ENCODE data around the gene RRAS2. TPM values are rescaled to one million over a fixed set of nuclear protein-coding genes. Genes with fewer than 3 reads are reported as not detected.

Gene RRAS2
- total RNA-seq, 1 donor from 2014 or later: 45.3 TPM

DNA sequence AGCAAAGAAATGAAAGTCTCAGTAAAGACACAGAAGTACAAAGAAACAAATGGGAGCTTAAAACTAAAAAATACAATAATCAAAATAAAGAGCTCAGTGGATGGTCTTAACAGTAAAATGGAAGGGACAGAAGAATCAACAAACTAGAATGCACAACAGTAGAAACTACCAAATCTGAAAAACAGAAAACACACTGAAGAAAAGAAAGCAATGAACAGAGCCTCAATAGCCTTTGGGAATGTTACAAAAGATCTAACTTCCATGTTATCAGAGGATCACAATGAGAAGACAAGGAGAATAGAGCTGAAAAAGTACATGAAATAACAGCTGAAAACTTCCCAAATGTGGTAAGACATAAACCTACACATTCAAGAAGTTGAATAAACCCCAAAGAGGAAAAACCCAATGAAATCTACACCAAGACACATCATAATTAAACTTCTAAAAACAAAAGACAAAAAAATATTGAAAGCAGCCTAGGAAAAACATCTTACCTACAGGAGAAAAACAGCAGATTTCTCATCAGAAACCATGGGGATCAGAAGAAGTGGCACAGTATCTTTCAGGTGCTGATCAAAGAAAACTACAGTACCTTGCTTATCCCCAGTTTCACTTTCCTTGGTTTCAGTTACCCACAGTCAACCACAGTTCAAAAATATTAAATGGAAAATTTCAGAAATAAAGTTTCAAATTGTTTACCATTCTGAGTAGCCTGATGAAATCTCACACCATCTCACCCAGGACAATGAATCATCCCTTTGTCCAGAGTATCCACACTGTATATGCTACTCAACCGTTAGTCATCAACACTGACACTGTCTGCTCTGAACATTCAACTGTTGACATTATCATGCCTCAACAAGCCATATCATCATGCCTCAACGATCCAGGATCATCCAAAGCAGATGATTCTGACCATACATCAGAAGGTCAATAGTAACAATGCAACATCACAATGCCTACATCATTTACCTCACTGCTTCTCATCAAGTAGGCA is 22.2 kb downstream of the RRAS2 start:
- intact Hi-C loops (cut with micrococcal nuclease): no loop called here
- H3K27ac ChIP-seq (replicated peaks): no peak overlapping the region

DNA sequence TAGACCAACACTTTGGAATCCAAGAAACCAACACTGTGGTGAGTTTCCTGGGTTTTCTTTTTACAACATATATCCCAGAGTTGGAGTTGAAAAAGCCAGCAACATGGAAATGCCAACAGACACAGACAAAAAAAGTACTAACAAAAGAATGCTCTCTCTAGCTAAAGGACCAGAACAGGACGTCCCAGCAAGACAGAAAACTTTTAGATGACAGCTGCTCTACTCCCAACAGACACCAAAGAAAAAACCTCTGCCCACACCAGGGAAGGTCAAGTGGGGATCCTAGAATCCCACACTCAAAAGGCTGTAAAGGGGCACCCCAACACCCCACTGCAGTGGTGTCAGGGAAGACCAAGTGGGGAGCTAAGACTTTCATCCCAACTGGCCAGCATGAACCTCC is 23.3 kb downstream of the RRAS2 start:
- Histone ChIP-seq H3K9me3 (replicated peaks) (peaks cover 15% of the 10 kb centered on the region), H3K27ac (replicated peaks) (peak overlapping the region; percentile 28)
- intact Hi-C loops (cut with micrococcal nuclease): no loop called here

More for the DNA sequence above, 22.2 kb downstream of the RRAS2 start:
- Histone ChIP-seq H3K9me3 (replicated peaks) (peaks cover 15% of the 10 kb centered on the region), H3K27me3 (ENCODE audit: low read depth) (no peaks in the 10 kb centered on the region), H3K4me1 (peaks cover 13% of the 10 kb centered on the region), H3K4me3 (no peak overlapping the region), H3K36me3 (no peaks in the 10 kb centered on the region)
- no peak for TF ChIP-seq CTCF (IDR thresholded peaks at IDR 0.05; ENCODE audit: borderline replicate concordance)
- no peak for DNase-seq

DNA sequence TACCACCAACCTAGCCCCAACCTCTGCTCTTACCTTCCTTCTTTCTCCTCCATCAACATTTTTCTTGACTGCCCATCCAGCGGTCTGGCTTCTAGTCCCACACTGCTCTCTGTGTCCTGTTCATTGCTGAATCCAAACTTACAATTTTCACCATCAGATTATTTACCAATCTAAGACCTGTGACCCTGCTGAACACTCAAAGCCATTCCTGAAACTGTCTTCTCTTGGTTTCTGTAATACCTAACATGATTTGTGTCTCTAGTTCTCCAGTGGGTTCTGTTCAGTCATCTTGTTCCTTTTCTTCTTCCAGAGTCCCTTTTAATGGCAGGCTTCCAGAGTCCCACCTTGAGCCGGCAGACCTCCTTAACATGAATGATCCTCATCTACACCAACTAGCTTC is 24.1 kb downstream of the RRAS2 start:
- intact Hi-C loops (cut with micrococcal nuclease): no loop called here
- H3K4me3 ChIP-seq: no peak overlapping the region
- TF ChIP-seq CTCF (IDR thresholded peaks at IDR 0.05; ENCODE audit: borderline replicate concordance): no peak
- H3K9me3 ChIP-seq (replicated peaks): peaks cover 15% of the 10 kb centered on the region
- H3K27me3 ChIP-seq (ENCODE audit: low read depth): no peaks in the 10 kb centered on the region
- H3K4me1 ChIP-seq: peaks cover 13% of the 10 kb centered on the region
- no peaks in the 10 kb centered on the region for H3K36me3 ChIP-seq
- DNase-seq: no peak
- no peak overlapping the region for H3K27ac ChIP-seq (replicated peaks)

More for the DNA sequence above, 23.3 kb downstream of the RRAS2 start:
- TF ChIP-seq CTCF (IDR thresholded peaks at IDR 0.05; ENCODE audit: borderline replicate concordance): no peak
- peaks cover 13% of the 10 kb centered on the region for H3K4me1 ChIP-seq
- no peaks in the 10 kb centered on the region for H3K27me3 ChIP-seq (ENCODE audit: low read depth)
- no peaks in the 10 kb centered on the region for H3K36me3 ChIP-seq
- DNase-seq: no peak
- no peak overlapping the region for H3K4me3 ChIP-seq

GRCh38 chr11:14334192-14334591 is 24.8 kb downstream of the RRAS2 start:
- Histone ChIP-seq H3K4me1 (peaks cover 13% of the 10 kb centered on the region), H3K9me3 (replicated peaks) (peaks cover 15% of the 10 kb centered on the region), H3K4me3 (no peak overlapping the region), H3K36me3 (no peaks in the 10 kb centered on the region), H3K27ac (replicated peaks) (no peak overlapping the region), H3K27me3 (ENCODE audit: low read depth) (no peaks in the 10 kb centered on the region)
- no peak for TF ChIP-seq CTCF (IDR thresholded peaks at IDR 0.05; ENCODE audit: borderline replicate concordance)
- intact Hi-C loops (cut with micrococcal nuclease): no loop called here
- no peak for DNase-seq

- TF ChIP-seq CTCF (IDR thresholded peaks at IDR 0.05; ENCODE audit: borderline replicate concordance): no peak
- Histone ChIP-seq H3K27me3 (ENCODE audit: low read depth) (no peaks in the 10 kb centered on the region), H3K27ac (replicated peaks) (no peak overlapping the region), H3K4me1 (peaks cover 23% of the 10 kb centered on the region), H3K36me3 (no peaks in the 10 kb centered on the region), H3K9me3 (replicated peaks) (peaks cover 8% of the 10 kb centered on the region), H3K4me3 (no peak overlapping the region)
- DNase-seq: no peak
- intact Hi-C loops (cut with micrococcal nuclease): no loop called here
Measured at GRCh38 chr11:14331476-14332136, 27.4 kb downstream of the RRAS2 start.
